H1 (cell line): ENCODE data around the gene UBE2J1. TPM values are rescaled to one million over a fixed set of nuclear protein-coding genes. Genes with fewer than 3 reads are reported as not detected.

ENCODE experiments used
- CHD2 ChIP-seq: IDR thresholded peaks from 2 replicates; pipeline ENCODE4 v1.6.1; 2012; ENCODE audit warnings: low read length, improper control_type of control experiment
- CHD7 ChIP-seq: fragments of 300-600 bp; sonication (generic); IDR thresholded peaks from 2 replicates; pipeline ENCODE4 v1.7.1; 2012; ENCODE audit warnings: low read length, moderate library complexity, mild to moderate bottlenecking, inconsistent platforms; ENCODE audit not compliant: insufficient replicate concordance
- EZH2 ChIP-seq: fragments of 200-600 bp; sonication (generic); IDR thresholded peaks from 2 replicates; pipeline ENCODE4 v1.7.1; 2012; ENCODE audit warnings: low read depth, mild to moderate bottlenecking, moderate library complexity, low read length, inconsistent platforms; ENCODE audit not compliant: severe bottlenecking
- GABPA ChIP-seq: IDR thresholded peaks from 2 replicates; pipeline ENCODE4 v1.6.1; 2011; ENCODE audit warnings: mild to moderate bottlenecking, low read length, moderate library complexity, borderline replicate concordance; ENCODE audit not compliant: insufficient read depth
- NANOG ChIP-seq: IDR thresholded peaks from 2 replicates; pipeline ENCODE4 v1.6.1; 2011; ENCODE audit warnings: low read length, low read depth, mild to moderate bottlenecking, inconsistent platforms; ENCODE audit not compliant: insufficient read depth, poor library complexity, severe bottlenecking
- PHF8 ChIP-seq: fragments of 200-600 bp; sonication (generic); conservative IDR thresholded peaks from 2 replicates; pipeline ENCODE4 v1.7.1; 2012; ENCODE audit warnings: low read depth, mild to moderate bottlenecking, inconsistent platforms, low read length, moderate library complexity
- RFX5 ChIP-seq: IDR thresholded peaks from 2 replicates; pipeline ENCODE4 v1.6.1; 2011; ENCODE audit warnings: low read depth, low read length, improper control_type of control experiment, borderline replicate concordance
- SIN3A ChIP-seq, 2 experiments: IDR thresholded peaks in 1 of 2; conservative IDR thresholded peaks in 1 of 2; 2 replicates each; pipeline ENCODE4 v1.6.1; 2011 to 2012; ENCODE audit warnings: low read length in 2 of 2, improper control_type of control experiment in 1 of 2, low read depth in 1 of 2, mild to moderate bottlenecking in 1 of 2
- SIX5 ChIP-seq: IDR thresholded peaks from 2 replicates; pipeline ENCODE4 v1.6.1; 2011; ENCODE audit warnings: mild to moderate bottlenecking, low read depth, low read length
- TAF7 ChIP-seq: optimal IDR thresholded peaks from 2 replicates; pipeline ENCODE3; 2011; ENCODE audit warnings: low read depth, mild to moderate bottlenecking, inconsistent platforms, low read length, moderate library complexity, borderline replicate concordance
- polyA plus RNA-seq, 7 experiments: library from polyadenylated mRNA; depleted of rRNA in 3 of 7; stranded (reverse) in 5 of 7; unstranded in 2 of 7; fragments of >200 nt in 5 of 7; fragments of 200-250 nt in 2 of 7; gene quantifications; 1 replicate in 5 of 7; 2 replicates in 1 of 7; 4 replicates in 1 of 7; pipeline versions ENCODE4 v1.2.1 to v1.2.3, GENCODE V29; 2011 to 2013; ENCODE audit warnings: missing spikeins in 2 of 7, mixed read lengths in 2 of 7
- total RNA-seq: library from RNA; stranded (reverse); fragmentation: NEBNext Ultra II Directional; extraction: Animal tissue kit (Norgen Biotek cat#: 25700); gene quantifications from 2 replicates; pipeline ENCODE4 v1.2.1, GENCODE V29; 2021

The UBE2J1 gene
- total and polyA plus RNA-seq, 2 of the 8 experiments (the other 6 are each of a cell fraction or from before 2014, with no cell fraction given) = 8.5 to 15.2 TPM

- TF ChIP-seq CHD7 (no peak), CHD2 (no peak), SIX5 (no peak), GABPA (no peak), SIN3A (conservative IDR thresholded peaks at IDR 0.05 in 1 of 2, IDR thresholded peaks at IDR 0.05 in 1 of 2; ENCODE audit: low read depth in 1 of 2, low read length in 2 of 2) (no peak), TAF7 (no peak), NANOG (no peak), RFX5 (no peak), PHF8 (no peak), EZH2 (no peak)
Measured at GRCh38 chr6:89348372-89348771, 4.2 kb downstream of the UBE2J1 start (continued).
